C4-2B (cell line): Measurements from ENCODE around the gene FOXN3.

Source experiments
- H3K27ac ChIP-seq: fragments of 450-650 bp; 2 replicates; pipeline ENCODE4 v1.5.1; 2017
- CTCF ChIP-seq: fragments of 450-650 bp; conservative IDR thresholded peaks from 2 replicates; pipeline ENCODE4 v1.5.1; 2017; ENCODE audit warnings: mild to moderate bottlenecking
- ZFX ChIP-seq: fragments of 450-650 bp; IDR thresholded peaks from 2 replicates; pipeline ENCODE4 v1.6.1; 2017

FOXN3 gene

DNA sequence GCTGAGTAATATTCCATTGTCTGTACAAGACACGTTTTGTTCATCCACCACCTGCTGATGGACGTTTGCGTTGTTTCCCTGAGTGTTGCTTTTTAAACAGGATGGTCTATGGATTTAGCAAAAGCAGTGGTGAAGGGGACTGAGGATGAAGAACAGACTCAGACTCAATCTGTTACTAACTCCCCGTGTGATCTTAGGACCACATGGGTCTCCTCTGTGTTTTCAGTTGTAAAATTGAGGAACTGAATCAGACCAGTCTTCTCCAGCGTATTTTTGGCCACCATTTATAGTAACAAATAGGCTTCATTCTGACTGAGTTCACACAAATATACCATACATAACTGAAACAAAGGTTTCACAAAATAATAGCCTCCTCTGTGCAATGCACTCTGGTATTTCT lies 85.6 kb downstream of the FOXN3 start:
- TF ChIP-seq CTCF (no peak), ZFX (no peak)
- no peak overlapping the region for H3K27ac ChIP-seq

- H3K27ac ChIP-seq: no peak overlapping the region
- TF ChIP-seq ZFX (no peak), CTCF (no peak)
Measured at GRCh38 chr14:89330236-89331002, 86.6 kb downstream of the FOXN3 start.

GRCh38 chr14:89327771-89328212 lies 89.2 kb downstream of the FOXN3 start:
- no peak overlapping the region for H3K27ac ChIP-seq
- TF ChIP-seq ZFX (no peak), CTCF (no peak)

- TF ChIP-seq CTCF (no peak), ZFX (no peak)
- H3K27ac ChIP-seq: no peak overlapping the region
Measured at GRCh38 chr14:89325959-89326358, 91.1 kb downstream of the FOXN3 start.

DNA sequence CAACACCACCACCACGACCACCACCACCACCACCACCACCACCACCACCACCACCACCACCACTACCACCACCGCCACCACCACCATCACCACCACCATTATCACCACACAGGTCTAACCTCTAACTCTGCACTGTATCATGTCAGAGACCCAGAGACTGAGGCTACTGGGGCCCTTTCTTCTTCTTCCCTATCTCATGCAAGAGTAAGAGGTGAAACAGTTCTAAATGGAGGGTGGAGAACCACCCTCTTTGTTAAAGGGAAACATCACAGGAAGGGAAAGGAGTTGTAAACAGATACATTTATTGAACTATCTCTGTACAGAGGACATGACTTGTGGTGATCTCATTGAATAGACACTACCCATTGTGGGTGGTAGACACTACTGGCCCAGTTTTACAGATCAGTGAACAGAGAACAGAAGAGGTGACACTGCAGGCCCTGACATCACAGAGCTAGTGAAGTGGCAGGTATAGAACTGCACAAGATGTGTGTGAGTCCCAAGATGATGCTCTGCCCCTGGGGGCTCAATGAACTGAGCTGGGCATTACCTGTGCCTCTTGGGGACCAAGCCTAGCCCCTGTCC lies 91.6 kb downstream of the FOXN3 start:
- H3K27ac ChIP-seq: no peak overlapping the region
- TF ChIP-seq ZFX (no peak), CTCF (no peak)

- H3K27ac ChIP-seq: no peak overlapping the region
- TF ChIP-seq CTCF (no peak), ZFX (no peak)
Measured at GRCh38 chr14:89324501-89325298, 92.3 kb downstream of the FOXN3 start.

GRCh38 chr14:89320381-89321000 lies 96.5 kb downstream of the FOXN3 start:
- TF ChIP-seq ZFX: no peak
- no peak for TF ChIP-seq CTCF
- H3K27ac ChIP-seq: no peak overlapping the region
